Esophagus (tissue), 2 donors: ENCODE results near the gene DNASE1. TPM values are rescaled to one million over a fixed set of nuclear protein-coding genes. Genes with fewer than 3 reads are reported as not detected.

Experiments used
- H3K27ac ChIP-seq, 2 donors: one replicate each; pipeline ENCODE4 v1.5.1; 2013; ENCODE audit warnings: low read depth in 2 of 2, mild to moderate bottlenecking in 2 of 2, inconsistent platforms in 1 of 2, low read length in 1 of 2, moderate library complexity in 1 of 2
- H3K27me3 ChIP-seq, 2 donors: one replicate each; pipeline ENCODE4 v1.6.1; 2013; ENCODE audit warnings: low read length in 2 of 2, control low read depth in 1 of 2, mild to moderate bottlenecking in 1 of 2; ENCODE audit not compliant: insufficient read depth in 2 of 2, control insufficient read depth in 1 of 2
- H3K36me3 ChIP-seq, 2 donors: one replicate each; pipeline ENCODE4 v1.6.1; 2013; ENCODE audit warnings: low read length in 1 of 2; ENCODE audit not compliant: control insufficient read depth in 2 of 2, insufficient read depth in 2 of 2
- H3K4me1 ChIP-seq, 2 donors: one replicate each; pipeline ENCODE4 v1.6.1; 2013; ENCODE audit warnings: low read length in 1 of 2; ENCODE audit not compliant: control insufficient read depth in 2 of 2, insufficient read depth in 2 of 2
- H3K4me3 ChIP-seq, 2 donors: one replicate each; pipeline ENCODE4 v1.5.1; 2013; ENCODE audit warnings: low read length in 2 of 2, mild to moderate bottlenecking in 2 of 2, low read depth in 1 of 2, moderate library complexity in 1 of 2
- H3K9me3 ChIP-seq, 2 donors: one replicate each; pipeline ENCODE4 v1.6.1; 2013; ENCODE audit warnings: mild to moderate bottlenecking in 2 of 2, low read depth in 1 of 2, low read length in 1 of 2, moderate library complexity in 1 of 2; ENCODE audit not compliant: control insufficient read depth in 2 of 2, insufficient read depth in 1 of 2
- WGBS, 2 donors: extraction: QIAGEN DNeasy Blood & Tissue Kit; methylation state at CpG; one replicate each; pipeline ENCODE4 v1.1.7; 2013; 5-methylcytosine and 5-hydroxymethylcytosine counted together
- polyA plus RNA-seq, 2 donors: library from polyadenylated mRNA; stranded (reverse); fragments of 200-250 nt; gene quantifications; one replicate each; pipeline ENCODE4 v1.2.3, GENCODE V29; 2013
- donor health status: healthy with polysubstance abuse.
- donor health status: Bipolar disorder and iron deficiency.

Gene DNASE1
- polyA plus RNA-seq, 2 donors = 3.5 to 23.8 TPM

DNA sequence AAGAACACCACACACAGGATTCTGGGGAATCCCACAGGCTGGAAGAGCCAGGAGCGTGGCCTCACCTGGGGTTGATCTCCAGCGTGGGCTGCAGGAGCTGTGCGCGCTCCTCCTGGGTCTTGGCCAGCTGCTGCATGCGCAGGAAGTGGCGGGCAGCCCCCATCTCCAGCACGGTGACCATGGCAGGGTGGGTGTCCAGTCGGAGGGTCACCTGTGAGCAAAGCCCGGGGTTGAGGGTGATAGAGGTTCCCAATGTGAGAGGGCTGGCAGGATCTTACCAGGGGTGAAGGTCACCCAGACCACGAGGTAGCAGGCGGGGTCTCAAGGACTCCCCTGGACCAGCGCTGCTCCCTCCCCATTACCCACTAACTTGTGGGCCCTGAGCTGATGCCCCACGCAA, 7.4 kb downstream of the DNASE1 start:
- H3K27me3 ChIP-seq = no peaks in the 10 kb centered on the region
- peaks cover 21 to 64% of the 10 kb centered on the region in 2 donors for H3K36me3 ChIP-seq
- WGBS, 2 donors = 88 to 94% methylated on average over 13 of the region's 13 CpGs
- H3K4me1 ChIP-seq = no peaks in the 10 kb centered on the region
- H3K4me3 ChIP-seq = no peak overlapping the region
- no peaks in the 10 kb centered on the region for H3K9me3 ChIP-seq
- H3K27ac ChIP-seq = no peak overlapping the region

DNA sequence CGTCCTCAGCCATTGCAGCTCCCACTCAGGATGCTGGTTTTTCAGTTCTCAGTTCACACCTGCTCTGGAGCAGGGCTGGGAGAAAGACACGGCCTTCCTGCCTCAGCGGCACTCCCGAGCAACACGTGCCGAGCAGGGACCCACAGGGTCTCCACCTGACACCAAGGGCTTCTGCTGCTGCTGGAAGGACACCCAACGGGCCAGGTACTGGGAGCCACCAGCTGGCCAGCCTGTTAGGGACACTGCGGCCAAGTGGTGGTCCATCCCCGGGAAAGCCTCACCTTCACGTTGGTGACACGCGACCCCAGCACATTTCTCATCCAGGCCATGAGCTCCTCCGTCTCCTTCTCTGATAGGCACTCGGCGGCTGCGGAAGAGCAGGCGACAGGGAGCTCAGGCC, 8.1 kb downstream of the DNASE1 start:
- H3K9me3 ChIP-seq = no peaks in the 10 kb centered on the region
- 91 to 92% methylated on average over 17 of the region's 17 CpGs for WGBS, 2 donors
- H3K27me3 ChIP-seq = no peaks in the 10 kb centered on the region
- peaks cover 19 to 59% of the 10 kb centered on the region in 2 donors for H3K36me3 ChIP-seq
- no peaks in the 10 kb centered on the region for H3K4me1 ChIP-seq
- H3K4me3 ChIP-seq = no peak overlapping the region
- H3K27ac ChIP-seq = no peak overlapping the region

DNA sequence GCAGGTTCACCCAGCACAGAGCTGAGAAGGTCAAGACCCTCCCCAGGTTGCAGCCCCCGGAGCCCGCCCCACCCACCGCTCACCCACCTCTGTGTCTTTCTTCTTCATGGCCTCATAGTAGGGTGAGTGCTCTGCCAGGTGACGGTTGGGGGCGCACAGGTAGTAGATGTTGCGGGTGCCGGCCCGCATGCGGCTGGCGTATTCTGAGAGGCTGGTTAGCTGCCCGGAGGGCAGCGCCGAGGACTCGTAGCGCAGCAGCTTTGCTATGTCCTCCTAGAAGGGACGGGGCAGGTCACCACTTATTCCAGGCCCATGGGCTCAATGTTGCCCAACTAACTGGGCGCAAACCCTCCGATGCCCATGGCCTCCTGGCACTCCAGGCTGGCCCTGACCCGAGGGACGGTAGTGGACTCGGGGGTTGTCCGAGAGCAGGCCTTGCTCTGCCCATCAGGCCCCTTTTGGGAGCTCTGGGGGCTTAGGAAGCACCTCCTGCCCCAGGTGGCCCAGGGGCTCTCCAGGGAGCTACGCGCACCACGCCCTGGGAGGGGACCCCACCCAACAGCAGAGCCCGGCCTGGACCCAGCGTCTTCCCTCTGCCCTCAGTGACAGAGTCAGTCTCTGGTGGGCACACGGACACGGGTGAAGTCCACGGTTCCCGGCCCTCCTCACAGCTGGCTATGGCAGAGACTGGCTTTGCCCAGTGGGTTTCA, 9.9 kb downstream of the DNASE1 start:
- no peak overlapping the region for H3K27ac ChIP-seq
- no peaks in the 10 kb centered on the region for H3K9me3 ChIP-seq
- H3K4me3 ChIP-seq = no peak overlapping the region
- no peaks in the 10 kb centered on the region for H3K27me3 ChIP-seq
- H3K36me3 ChIP-seq = peaks cover 15 to 59% of the 10 kb centered on the region in 2 donors
- H3K4me1 ChIP-seq = no peaks in the 10 kb centered on the region
- 96% methylated on average over 31 of the region's 31 CpGs for WGBS, 2 donors

DNA sequence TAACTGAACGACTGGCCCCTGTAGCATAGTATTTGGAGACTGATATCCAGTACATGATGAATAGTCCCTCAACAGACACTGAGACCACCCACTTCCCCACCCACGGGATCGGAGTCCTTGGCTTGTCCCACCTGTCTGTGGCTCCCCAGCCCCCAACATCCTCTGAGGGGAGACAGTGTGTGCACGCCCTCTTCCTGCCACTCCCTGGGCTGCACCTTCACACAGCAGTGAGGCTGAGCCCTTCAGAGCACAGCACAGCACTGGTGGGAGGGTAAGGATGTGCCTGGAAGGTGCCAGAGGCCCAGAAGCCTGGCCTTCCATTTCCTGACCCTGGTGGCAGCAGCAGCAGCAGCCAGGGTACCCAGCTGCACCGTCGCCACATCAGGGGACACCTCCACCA, 11.0 kb downstream of the DNASE1 start:
- Histone ChIP-seq H3K27ac (no peak overlapping the region), H3K27me3 (no peaks in the 10 kb centered on the region), H3K36me3 (peaks cover 15 to 53% of the 10 kb centered on the region in 2 donors), H3K4me3 (no peak overlapping the region), H3K9me3 (no peaks in the 10 kb centered on the region), H3K4me1 (no peaks in the 10 kb centered on the region)
- 74% methylated on average over 6 of the region's 6 CpGs for WGBS, 2 donors

DNA sequence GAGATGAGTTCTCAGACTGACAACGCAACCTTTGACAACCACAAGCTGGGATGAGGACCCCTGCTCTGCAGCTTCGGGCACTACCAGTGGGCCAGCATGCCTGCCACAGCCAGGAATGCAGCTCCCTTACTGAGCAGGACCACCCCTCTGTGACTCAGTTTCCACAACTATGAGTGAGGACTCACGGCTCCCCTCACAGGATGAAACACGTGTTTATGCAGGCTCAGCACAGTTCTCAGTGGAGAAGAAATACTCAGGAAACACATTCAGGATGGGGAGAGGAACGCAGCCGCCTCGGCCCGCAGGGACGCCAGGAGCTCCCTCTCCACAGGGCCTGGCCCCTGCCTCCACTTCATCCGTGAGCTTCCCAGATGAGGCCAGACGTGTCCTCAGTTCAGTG, 14.1 kb downstream of the DNASE1 start:
- Histone ChIP-seq H3K4me1 (no peaks in the 10 kb centered on the region), H3K27ac (no peak overlapping the region), H3K4me3 (no peak overlapping the region), H3K27me3 (no peaks in the 10 kb centered on the region), H3K9me3 (no peaks in the 10 kb centered on the region), H3K36me3 (peaks cover 13 to 53% of the 10 kb centered on the region in 2 donors)
- 87 to 95% methylated on average over 11 of the region's 11 CpGs for WGBS, 2 donors

DNA sequence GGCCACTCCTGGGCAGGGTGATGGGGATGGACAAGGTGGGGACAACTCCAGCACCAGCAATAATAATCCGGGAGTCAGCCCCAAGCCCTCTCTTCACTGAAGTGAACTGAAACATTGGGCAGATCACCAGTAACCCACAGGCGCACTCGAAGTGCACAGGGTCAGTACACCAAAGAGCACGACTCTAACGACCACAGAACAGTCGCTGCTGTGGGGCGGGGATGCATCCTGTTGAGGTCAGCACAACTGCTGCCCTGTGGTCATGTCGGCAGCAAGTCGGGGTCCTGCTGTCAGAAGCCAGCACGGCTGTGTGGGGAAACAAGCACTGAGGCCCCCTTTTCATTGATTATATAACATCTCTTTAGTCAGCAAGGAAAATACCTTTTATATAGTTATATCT, 14.6 kb downstream of the DNASE1 start:
- Histone ChIP-seq H3K9me3 (no peaks in the 10 kb centered on the region), H3K27me3 (no peaks in the 10 kb centered on the region), H3K36me3 (peaks cover 13 to 56% of the 10 kb centered on the region in 2 donors), H3K27ac (no peak overlapping the region), H3K4me3 (no peak overlapping the region), H3K4me1 (no peaks in the 10 kb centered on the region)
- WGBS, 2 donors = 85 to 90% methylated on average over 10 of the region's 10 CpGs

DNA sequence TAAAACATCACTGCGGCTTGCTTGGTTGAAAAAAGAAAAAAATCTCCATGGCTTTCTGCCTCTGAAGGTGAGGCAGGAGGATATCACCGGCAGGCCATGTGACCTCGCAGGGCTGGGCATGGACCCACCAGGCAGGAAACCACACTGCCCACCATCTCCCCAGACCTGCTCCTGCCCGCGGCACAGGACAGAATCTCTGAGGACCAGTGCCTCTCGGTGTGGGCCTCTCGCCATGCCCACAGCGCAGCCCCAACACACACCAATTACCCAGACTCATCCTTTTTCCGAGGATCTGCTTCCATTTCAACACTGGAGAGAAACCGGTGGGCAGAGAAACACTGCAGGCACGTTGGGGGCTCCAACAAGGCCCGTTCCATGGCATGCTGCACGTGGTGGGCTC, 16.2 kb downstream of the DNASE1 start:
- WGBS, 2 donors = 85 to 92% methylated on average over 13 of the region's 13 CpGs
- H3K27me3 ChIP-seq = no peaks in the 10 kb centered on the region
- H3K27ac ChIP-seq = no peak overlapping the region
- no peak overlapping the region for H3K4me3 ChIP-seq
- no peaks in the 10 kb centered on the region for H3K9me3 ChIP-seq
- H3K36me3 ChIP-seq = peaks cover 4 to 56% of the 10 kb centered on the region in 2 donors
- H3K4me1 ChIP-seq = no peaks in the 10 kb centered on the region

DNA sequence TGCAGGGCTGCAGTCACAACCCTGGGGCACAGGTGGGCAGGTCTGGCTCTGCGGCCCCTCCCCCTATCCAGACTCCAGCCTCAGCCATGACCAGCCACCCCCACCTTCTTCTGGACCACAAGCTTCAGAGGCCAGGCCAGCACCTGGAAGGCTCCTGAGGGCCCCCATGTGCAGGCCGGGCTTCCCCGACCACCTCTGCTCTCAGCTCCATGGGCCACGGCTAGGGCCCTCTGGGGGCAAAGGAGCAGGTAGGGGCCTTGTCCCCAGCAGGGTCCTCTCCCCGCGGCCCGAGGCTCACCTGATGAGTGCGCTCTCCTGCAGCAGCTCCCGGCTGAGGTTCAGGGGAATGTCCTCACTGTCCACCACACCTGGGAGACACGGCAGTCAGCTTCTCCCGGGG, 16.9 kb downstream of the DNASE1 start:
- Histone ChIP-seq H3K27me3 (no peaks in the 10 kb centered on the region), H3K27ac (no peak overlapping the region), H3K9me3 (no peaks in the 10 kb centered on the region), H3K4me3 (no peak overlapping the region), H3K4me1 (no peaks in the 10 kb centered on the region), H3K36me3 (peaks cover 4 to 58% of the 10 kb centered on the region in 2 donors)
- WGBS, 2 donors = 93% methylated on average over 11 of the region's 11 CpGs

DNA sequence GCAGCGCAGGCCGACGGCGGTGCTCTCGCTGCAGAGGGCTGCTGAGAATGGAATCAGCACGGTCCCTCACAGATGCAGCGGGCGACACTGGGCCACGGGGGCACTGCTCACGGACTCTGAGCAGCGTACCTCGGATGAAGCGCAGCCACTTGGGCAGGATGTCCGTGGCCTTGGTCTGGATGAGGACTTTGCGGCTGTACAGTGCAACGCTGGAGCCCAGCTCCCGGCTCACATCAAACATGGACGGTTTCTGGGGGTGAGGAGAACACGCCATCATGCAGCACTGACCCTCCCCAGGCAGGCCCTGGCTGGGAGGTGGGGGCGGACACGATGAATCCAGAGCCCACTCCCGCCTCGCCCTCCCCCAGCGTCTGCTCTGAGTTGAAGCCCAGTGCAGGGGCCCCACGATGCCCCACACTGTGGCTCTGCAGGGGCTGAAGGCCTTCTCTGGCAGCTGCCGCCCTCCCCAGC, 18.1 kb downstream of the DNASE1 start:
- H3K27ac ChIP-seq = no peak overlapping the region
- WGBS, 2 donors = 95 to 97% methylated on average over 26 of the region's 26 CpGs
- H3K9me3 ChIP-seq = no peaks in the 10 kb centered on the region
- no peaks in the 10 kb centered on the region for H3K4me1 ChIP-seq
- H3K36me3 ChIP-seq = peaks cover 4 to 59% of the 10 kb centered on the region in 2 donors
- no peak overlapping the region for H3K4me3 ChIP-seq
- H3K27me3 ChIP-seq = no peaks in the 10 kb centered on the region

DNA sequence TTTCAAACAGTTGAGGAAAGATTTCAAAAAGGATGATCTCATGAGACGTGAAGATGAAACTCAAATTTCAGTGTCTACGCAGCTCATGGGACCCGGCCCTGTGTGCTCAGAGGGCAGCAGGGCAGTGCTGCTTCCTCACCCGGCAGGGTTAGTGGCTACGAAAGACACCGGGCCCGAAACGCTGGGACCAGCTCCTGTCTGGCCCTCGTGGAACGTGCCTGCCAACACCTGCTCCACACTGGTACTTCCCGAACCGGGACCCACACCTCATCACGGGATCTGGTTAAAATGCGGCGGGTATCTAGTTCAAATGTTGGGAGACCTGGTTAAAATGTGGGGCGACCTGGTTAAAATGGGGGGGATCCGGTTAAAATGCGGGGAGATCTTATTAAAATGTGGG, 18.7 kb downstream of the DNASE1 start:
- 95 to 96% methylated on average over 18 of the region's 18 CpGs for WGBS, 2 donors
- peaks cover 4 to 65% of the 10 kb centered on the region in 2 donors for H3K36me3 ChIP-seq
- no peaks in the 10 kb centered on the region for H3K27me3 ChIP-seq
- H3K9me3 ChIP-seq = no peaks in the 10 kb centered on the region
- no peak overlapping the region for H3K27ac ChIP-seq
- H3K4me1 ChIP-seq = no peaks in the 10 kb centered on the region
- H3K4me3 ChIP-seq = no peak overlapping the region
